B cell (primary cell): ENCODE measurements around the gene SNAPIN. TPM values are rescaled to one million over a fixed set of nuclear protein-coding genes. Genes with fewer than 3 reads are reported as not detected.

Experiments
- ATAC-seq: fragments of 200-7000 bp; cut with Tn5 transposase; one replicate; pipeline ENCODE4 v1.10.0; 2021; ENCODE audit warnings: low read depth, mild to moderate bottlenecking, moderate number of reproducible peaks, moderate library complexity
- CTCF ChIA-PET: fragments of 350-600 bp; sonication (Branson Sonifier 250); formaldehyde crosslinking; loops from one replicate; lab custom pipeline; 2021; ENCODE audit warnings: antibody characterized with exemption, inconsistent platforms; lab: Charles Lee
- POLR2A ChIA-PET: fragments of 350-600 bp; sonication (Branson Sonifier 250); formaldehyde crosslinking; loops from one replicate; lab custom pipeline; 2021; ENCODE audit warnings: antibody characterized with exemption; lab: Charles Lee
- DNase-seq: peaks from one replicate; pipeline ENCODE4 v3.0.0; 2013
- H2AFZ ChIP-seq: 2 replicates; pipeline ENCODE4 v1.6.1; 2012; ENCODE audit warnings: mild to moderate bottlenecking, low read depth, low read length; ENCODE audit not compliant: insufficient read depth, poor library complexity, severe bottlenecking
- H3K27ac ChIP-seq, 2 donors: 1 replicate in 1 of 2; 2 replicates in 1 of 2; pipeline ENCODE4 v1.5.1; 2012 to 2013; ENCODE audit warnings: low read length in 2 of 2, mild to moderate bottlenecking in 2 of 2, moderate library complexity in 1 of 2
- H3K27me3 ChIP-seq, 4 experiments: fragments of 200-600 bp in 1 of 4; sonication (generic) in 1 of 4; replicated peaks in 1 of 4; 1 replicate in 2 of 4; 2 replicates in 2 of 4; pipeline versions ENCODE4 v1.6.1 to v1.7.0; 2013 to 2016; ENCODE audit warnings: low read length in 3 of 4, mild to moderate bottlenecking in 2 of 4, mixed read lengths in 1 of 4, moderate library complexity in 1 of 4; ENCODE audit not compliant: insufficient read depth in 4 of 4, control insufficient read depth in 3 of 4; ENCODE audit errors: control extremely low read depth in 1 of 4
- H3K36me3 ChIP-seq, 2 experiments: replicated peaks in 1 of 2; 1 replicate in 1 of 2; 2 replicates in 1 of 2; pipeline versions ENCODE4 v1.6.1 to v1.7.1; 2013; ENCODE audit warnings: low read length in 1 of 2; ENCODE audit not compliant: insufficient read depth in 2 of 2, control insufficient read depth in 1 of 2; ENCODE audit errors: control extremely low read depth in 1 of 2, extremely low read depth in 1 of 2
- H3K4me1 ChIP-seq, 2 donors: fragments of 200-600 bp in 1 of 2; sonication (generic) in 1 of 2; 1 replicate in 1 of 2; 2 replicates in 1 of 2; pipeline versions ENCODE4 v1.5.1 to v1.6.1; 2013 to 2017; ENCODE audit warnings: low read length in 2 of 2; ENCODE audit not compliant: control insufficient read depth in 2 of 2, insufficient read depth in 2 of 2
- H3K4me2 ChIP-seq: replicated peaks from 2 replicates; pipeline ENCODE3; 2012; ENCODE audit warnings: mild to moderate bottlenecking, low read depth, low read length; ENCODE audit not compliant: poor library complexity, severe bottlenecking
- H3K4me3 ChIP-seq, 5 experiments: fragments of 200-600 bp in 1 of 5; sonication (generic) in 1 of 5; 1 replicate in 3 of 5; 2 replicates in 2 of 5; pipeline versions ENCODE4 v1.5.1 to v1.7.0; 2011 to 2016; ENCODE audit warnings: low read length in 4 of 5, mild to moderate bottlenecking in 4 of 5, low read depth in 2 of 5, control low read depth in 1 of 5, moderate library complexity in 1 of 5; ENCODE audit not compliant: insufficient read depth in 1 of 5; ENCODE audit errors: control extremely low read depth in 1 of 5, extremely low read depth in 1 of 5
- H3K79me2 ChIP-seq: fragments of 200-600 bp; sonication (generic); one replicate; pipeline ENCODE4 v1.6.0; 2016; ENCODE audit warnings: low read length; ENCODE audit not compliant: control insufficient read depth, insufficient read depth
- H3K9ac ChIP-seq: fragments of 200-600 bp; sonication (generic); 2 replicates; pipeline ENCODE4 v1.6.1; 2017; ENCODE audit warnings: mild to moderate bottlenecking, low read length, moderate library complexity
- H3K9me3 ChIP-seq, 3 donors: one replicate each; pipeline versions ENCODE4 v1.6.1 to v1.7.1; 2013; ENCODE audit warnings: low read length in 2 of 3; ENCODE audit not compliant: control insufficient read depth in 2 of 3, insufficient read depth in 1 of 3; ENCODE audit errors: control extremely low read depth in 1 of 3
- H4K20me1 ChIP-seq: 2 replicates; pipeline ENCODE4 v1.6.0; 2012; ENCODE audit warnings: mild to moderate bottlenecking, low read length; ENCODE audit not compliant: insufficient read depth, control insufficient read depth, poor library complexity, severe bottlenecking
- H3K27ac Mint-ChIP-seq: one replicate; pipeline ENCODE4 v1.8.0; 2021; ENCODE audit warnings: mixed read lengths
- H3K27me3 Mint-ChIP-seq: one replicate; pipeline ENCODE4 v1.8.0; 2021; ENCODE audit warnings: mixed read lengths
- H3K4me1 Mint-ChIP-seq: one replicate; pipeline ENCODE4 v1.8.0; 2021; ENCODE audit warnings: mixed read lengths
- H3K4me3 Mint-ChIP-seq: one replicate; pipeline ENCODE4 v1.8.0; 2021; ENCODE audit warnings: mixed read lengths
- H3K9me3 Mint-ChIP-seq: one replicate; pipeline ENCODE4 v1.8.0; 2022; ENCODE audit warnings: mixed read lengths; ENCODE audit not compliant: insufficient read depth
- CTCF ChIP-seq: fragments of 200-600 bp; IDR thresholded peaks from one replicate; pipeline ENCODE4 v1.8.0; 2022; ENCODE audit warnings: antibody characterized with exemption, mild to moderate bottlenecking
- EZH2 ChIP-seq: IDR thresholded peaks from 2 replicates; pipeline ENCODE4 v1.6.1; 2012; ENCODE audit warnings: borderline replicate concordance, low read depth, mild to moderate bottlenecking, moderate library complexity, low read length; ENCODE audit not compliant: insufficient read depth, poor library complexity, severe bottlenecking
- WGBS: methylation state at CpG from one replicate; pipeline ENCODE4 v1.1.5; 2013; ENCODE audit warnings: missing lambda C conversion rate; ENCODE audit not compliant: insufficient coverage; 5-methylcytosine and 5-hydroxymethylcytosine counted together
- intact Hi-C: fragments of 100-400 bp; cut with micrococcal nuclease; formaldehyde crosslinking; loops from one replicate; pipeline ENCODE4 v1.10.0; 2022
- polyA plus RNA-seq: library from polyadenylated mRNA; depleted of rRNA; stranded (reverse); fragments of >200 nt; gene quantifications from 2 replicates; pipeline ENCODE4 v1.2.3, GENCODE V29; 2012
- total RNA-seq, 2 donors: library from RNA; stranded (reverse); fragments of 120-200 nt in 1 of 2; gene quantifications; 1 replicate in 1 of 2; 2 replicates in 1 of 2; pipeline versions ENCODE4 v1.2.3 to v1.2.4, GENCODE V29; 2013 to 2022

Gene SNAPIN
- total and polyA plus RNA-seq, 2 donors (not counting 1 experiment from before 2014, with no cell fraction given) = 22.7 to 37.6 TPM

GRCh38 chr1:153682730-153683129 is 24.2 kb downstream of the SNAPIN start:
- H3K4me1 ChIP-seq = peaks cover 23 to 25% of the 10 kb centered on the region in 2 donors
- H2AFZ ChIP-seq = no peak overlapping the region
- intact Hi-C loops = no loop called here
- Mint-ChIP-seq H3K27ac (no peak overlapping the region), H3K4me3 (no peak overlapping the region), H3K4me1 (peaks cover 22% of the 10 kb centered on the region), H3K9me3 (no peaks in the 10 kb centered on the region), H3K27me3 (peaks cover 54% of the 10 kb centered on the region)
- H3K9me3 ChIP-seq = peaks cover 0 to 8% (median 0%) of the 10 kb centered on the region in 3 donors
- POLR2A ChIA-PET = no interaction called here
- ATAC-seq (no peak), DNase-seq (no peak)
- no peaks in the 10 kb centered on the region for H3K79me2 ChIP-seq
- no peaks in the 10 kb centered on the region for H3K36me3 ChIP-seq
- TF ChIP-seq CTCF = no peak
- TF ChIP-seq EZH2 = no peak
- WGBS = 98% methylated on average over 6 of the region's 7 CpGs
- H3K27me3 ChIP-seq = peaks cover 0 to 30% (median 18%) of the 10 kb centered on the region in 4 experiments
- no peak overlapping the region for H3K4me3 ChIP-seq
- H3K27ac ChIP-seq = no peak overlapping the region
- H3K9ac ChIP-seq = no peak overlapping the region
- H3K4me2 ChIP-seq = no peak overlapping the region
- CTCF ChIA-PET = no interaction called here
- H4K20me1 ChIP-seq = no peaks in the 10 kb centered on the region

- H3K4me3 ChIP-seq = no peak overlapping the region
- H4K20me1 ChIP-seq = no peaks in the 10 kb centered on the region
- no peak overlapping the region for H3K4me3 Mint-ChIP-seq
- ChIA-PET POLR2A (no interaction called here), CTCF (interaction anchor here (0.9 kb wide), 1 partner anchor 20 kb away, joined by 3 read pairs; no protein-coding TSS in a partner anchor)
- no peak overlapping the region for H2AFZ ChIP-seq
- no peaks in the 10 kb centered on the region for H3K9me3 ChIP-seq
- H3K27me3 Mint-ChIP-seq = peaks cover 51% of the 10 kb centered on the region
- peaks cover 0 to 23% (median 10%) of the 10 kb centered on the region in 4 experiments for H3K27me3 ChIP-seq
- H3K27ac Mint-ChIP-seq = no peak overlapping the region
- H3K9ac ChIP-seq = no peak overlapping the region
- TF ChIP-seq EZH2 (no peak), CTCF (no peak)
- peaks cover 11 to 14% of the 10 kb centered on the region in 2 donors for H3K4me1 ChIP-seq
- H3K79me2 ChIP-seq = no peaks in the 10 kb centered on the region
- WGBS = 89% methylated on average over 4 of the region's 5 CpGs
- DNase-seq = no peak
- H3K36me3 ChIP-seq = no peaks in the 10 kb centered on the region
- no peak overlapping the region for H3K4me2 ChIP-seq
- H3K9me3 Mint-ChIP-seq = no peaks in the 10 kb centered on the region
- intact Hi-C loops = no loop called here
- peaks cover 15% of the 10 kb centered on the region for H3K4me1 Mint-ChIP-seq
- ATAC-seq = no peak
- no peak overlapping the region for H3K27ac ChIP-seq
Observed at GRCh38 chr1:153683854-153684253, 25.4 kb downstream of the SNAPIN start.
